ENCODE results near the gene FRMD4A.
"Not testable (repeated sequence)": the region's sequence is repeated elsewhere in the genome, so short reads cannot be mapped to it uniquely, and the experiment has no call there.

FRMD4A gene

DNA sequence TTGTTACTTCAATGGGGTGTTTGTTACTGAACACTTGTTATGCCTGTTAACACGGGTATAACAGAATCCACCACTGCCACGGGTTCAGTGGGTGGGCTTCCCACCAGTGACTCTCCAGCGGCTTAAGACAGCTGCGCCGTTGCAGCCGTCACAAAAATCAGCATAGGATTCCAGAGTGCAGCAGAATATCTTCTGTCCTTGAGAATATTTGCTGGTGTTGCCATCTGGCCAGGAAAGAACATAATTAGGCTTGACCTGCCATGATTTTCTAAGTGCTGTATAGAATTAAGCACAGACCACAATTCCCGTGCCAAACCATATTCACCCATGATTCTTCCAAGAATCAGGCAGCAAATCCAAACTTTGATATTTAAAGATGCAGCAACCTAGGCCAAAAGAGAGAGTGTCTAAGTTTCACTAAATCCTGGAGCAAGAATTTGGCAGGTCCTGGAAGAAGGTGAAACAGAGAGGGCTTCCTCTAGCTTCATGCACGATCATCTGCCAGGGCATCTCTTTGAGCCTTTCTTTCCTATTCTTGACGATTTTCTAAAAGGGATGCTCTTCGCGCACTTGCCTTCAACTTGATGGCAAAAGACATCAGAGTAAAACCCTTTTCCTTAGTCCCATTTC, 95.0 kb downstream of the FRMD4A start:
- DNase-seq = no peak

DNA sequence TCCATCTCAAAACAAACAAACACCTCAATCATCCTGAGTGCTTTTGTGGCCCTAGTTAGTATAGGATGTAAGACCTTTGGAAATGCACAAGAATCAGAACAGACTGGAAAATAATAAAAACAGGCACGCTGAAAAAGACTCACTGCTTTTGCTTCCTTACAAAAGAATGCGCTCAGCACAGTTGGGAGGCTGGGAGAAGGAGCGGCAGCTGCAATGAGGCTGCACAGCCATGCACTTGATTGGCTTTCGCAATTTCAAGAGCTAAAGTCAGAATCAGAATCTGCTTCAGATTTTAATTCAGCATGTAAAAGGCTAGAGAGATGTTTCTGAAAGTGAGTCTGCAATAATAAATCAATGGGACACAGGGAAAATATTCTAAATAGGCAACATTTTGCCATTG, 97.2 kb downstream of the FRMD4A start:
- DNase-seq = no peak

DNA sequence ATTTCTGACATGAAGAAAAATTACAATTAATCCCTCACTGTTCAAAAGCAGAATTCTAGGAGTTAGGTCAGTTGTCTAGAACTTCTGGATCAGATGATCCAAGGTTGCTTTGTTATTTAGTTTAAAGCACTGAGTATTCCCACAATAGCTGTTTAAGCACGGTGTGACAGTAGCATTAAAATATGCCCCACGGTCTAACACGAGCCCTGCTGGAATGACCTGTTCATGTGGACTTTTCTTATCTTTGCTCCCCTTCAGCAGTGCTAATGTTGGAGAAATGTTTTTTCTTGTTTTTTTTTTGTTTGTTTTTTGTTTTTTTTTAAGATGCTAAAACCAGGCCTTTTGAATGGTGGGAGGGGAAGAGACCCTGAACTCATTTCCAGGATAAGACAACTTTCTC, 101.9 kb downstream of the FRMD4A start:
- DNase-seq = not testable (repeated sequence)

DNA sequence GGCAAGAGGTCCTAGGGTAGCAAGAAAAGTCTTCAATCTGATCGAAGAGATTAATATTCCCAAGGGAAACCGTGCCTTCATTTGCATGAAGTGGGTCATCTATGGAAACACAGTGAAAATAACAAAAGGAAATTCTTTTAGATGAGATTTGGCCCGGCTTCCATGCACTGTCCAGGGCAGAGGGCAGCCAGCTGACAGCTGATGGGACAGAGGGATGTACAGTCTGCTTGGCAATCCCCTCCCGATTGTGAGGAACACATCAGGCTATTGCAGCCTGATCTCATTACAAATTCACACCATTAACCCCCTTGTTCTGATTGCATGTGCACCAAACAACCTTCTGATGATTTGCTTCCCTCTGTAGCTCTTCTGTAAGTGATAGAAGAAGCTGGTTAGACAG, 105.3 kb downstream of the FRMD4A start:
- no peak for DNase-seq

DNA sequence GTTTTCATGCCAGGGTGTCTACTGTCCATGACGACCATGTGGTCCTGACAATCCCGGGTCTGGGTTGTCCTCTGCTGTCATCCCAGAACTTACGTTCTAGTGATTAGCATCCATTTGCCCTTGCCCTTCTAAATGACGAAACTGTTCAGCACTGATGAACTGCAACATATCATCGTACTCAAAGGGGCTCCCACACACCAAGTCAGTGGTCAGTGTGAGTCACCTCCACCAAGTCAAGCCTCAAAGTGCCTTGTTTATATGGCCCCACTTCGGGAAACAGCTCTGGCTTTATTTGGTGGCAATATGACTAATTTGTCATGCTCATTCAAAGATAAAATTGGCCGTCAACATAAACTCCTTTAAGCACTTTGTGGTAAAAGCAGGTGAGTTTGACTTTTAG, 110.7 kb downstream of the FRMD4A start:
- no peak for DNase-seq

DNA sequence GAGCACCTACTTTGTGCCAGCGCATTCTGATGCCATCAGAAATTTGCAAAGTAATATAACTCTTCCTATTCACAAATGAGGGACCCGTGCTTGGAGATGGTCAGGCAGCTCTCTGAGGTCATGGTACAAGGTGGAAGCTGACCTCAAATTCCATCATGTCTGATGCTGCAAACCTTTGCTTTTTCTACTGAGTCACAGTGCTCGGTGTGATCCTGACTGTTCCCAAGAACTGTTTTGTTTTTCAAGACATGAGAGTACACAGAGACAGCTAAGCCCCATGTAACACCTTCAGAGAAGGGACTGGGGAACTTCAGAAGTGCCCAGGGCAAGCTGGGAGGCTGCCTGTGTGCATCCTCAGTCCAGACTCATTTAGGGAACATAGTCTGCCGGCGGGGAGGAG, 111.3 kb downstream of the FRMD4A start:
- no peak for DNase-seq

DNA sequence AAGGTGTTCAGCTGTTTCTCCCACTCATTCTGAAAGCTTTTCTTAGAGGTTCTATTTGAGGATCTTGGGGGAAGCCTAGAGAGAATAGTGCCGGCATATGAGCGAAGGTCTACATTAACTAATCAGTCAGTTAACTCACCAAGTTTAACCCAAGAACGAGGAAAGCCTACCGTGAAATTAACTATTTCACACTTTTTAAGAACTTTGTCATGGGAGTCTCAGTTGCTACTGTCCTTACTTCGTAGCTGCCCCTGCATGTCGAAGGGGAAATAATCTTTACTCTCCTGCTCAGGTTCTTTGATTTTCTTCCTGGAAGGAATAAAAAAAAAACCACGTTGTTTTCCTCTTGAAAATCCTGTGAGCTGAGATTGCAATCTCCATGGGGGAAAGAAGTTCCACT, 115.1 kb downstream of the FRMD4A start:
- DNase-seq = no peak

DNA sequence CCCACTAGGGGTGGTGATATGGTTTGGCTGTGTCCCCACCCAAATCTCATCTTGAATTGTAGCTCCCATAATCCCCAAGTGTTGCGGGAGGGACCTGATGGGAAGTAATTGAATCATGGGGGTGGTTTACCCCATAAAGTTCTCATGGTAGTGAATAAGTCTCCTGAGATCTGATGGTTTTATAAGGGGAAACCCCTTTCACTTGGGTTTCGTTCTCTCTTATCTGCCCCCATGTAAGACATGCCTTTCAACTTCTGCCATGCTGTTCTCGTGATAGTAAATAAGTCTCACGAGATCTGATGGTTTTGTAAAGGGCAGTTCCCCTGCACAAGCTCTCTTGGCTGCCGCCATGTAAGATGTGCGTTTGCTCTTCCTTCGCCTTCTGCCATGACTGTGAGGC, 117.0 kb downstream of the FRMD4A start:
- DNase-seq = not testable (repeated sequence)

DNA sequence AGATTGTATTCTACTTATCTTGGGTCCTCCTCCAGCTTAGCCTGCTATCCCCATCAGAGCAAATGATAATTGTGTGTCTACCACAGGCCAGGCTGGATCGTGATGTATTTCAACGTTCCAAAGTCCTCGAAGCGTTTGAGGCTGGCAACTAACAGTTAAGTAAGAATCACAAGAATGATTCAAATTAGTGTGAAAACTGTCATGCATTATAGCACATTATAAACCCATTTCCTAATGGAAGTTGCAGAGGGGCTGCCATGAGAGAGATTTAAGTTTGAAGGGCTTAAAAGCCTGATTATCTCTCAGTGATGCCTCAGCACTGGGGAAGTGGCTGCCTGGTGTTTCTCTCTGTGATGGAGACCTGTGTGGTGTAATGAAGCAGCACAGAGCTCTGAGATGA, 119.1 kb downstream of the FRMD4A start:
- no peak for DNase-seq

DNA sequence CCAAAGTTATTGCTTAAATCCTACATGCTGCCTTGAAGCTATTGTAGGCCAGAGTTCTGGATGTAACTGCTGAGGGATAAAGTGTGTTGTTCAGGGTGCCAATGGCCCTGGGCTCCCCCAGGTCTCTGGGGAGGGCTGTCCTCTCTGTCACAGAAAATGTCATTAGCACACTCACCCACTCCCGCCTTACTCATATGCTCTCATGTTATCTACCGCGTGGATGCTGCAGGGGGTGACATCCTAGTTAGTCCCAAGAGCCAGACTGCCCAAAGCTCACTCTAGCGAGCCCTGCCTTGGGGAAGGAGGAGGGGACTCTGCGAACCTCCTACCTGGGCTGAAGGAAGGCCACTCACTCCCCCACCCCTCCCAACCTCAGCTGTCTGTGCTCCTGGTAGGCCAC, 122.5 kb downstream of the FRMD4A start:
- DNase-seq = no peak

DNA sequence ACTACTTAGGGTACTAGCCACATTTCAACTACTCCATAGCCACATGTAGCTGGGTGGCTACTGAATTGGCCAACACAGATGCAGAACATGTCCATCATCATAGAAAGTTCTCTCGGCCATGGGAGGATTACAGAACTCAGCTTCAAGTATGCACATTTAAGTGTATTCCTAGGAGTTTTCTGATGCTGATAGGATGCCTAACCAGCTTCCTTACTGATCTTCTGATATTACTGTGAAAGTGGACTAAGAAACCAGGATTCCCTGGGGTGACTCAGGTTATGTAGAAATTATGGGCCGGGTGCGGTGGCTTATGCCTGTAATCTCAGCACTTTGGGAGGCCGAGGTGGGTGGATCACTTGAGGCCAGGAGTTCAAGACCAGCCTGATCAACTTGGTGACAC, 125.5 kb downstream of the FRMD4A start:
- DNase-seq = no peak

DNA sequence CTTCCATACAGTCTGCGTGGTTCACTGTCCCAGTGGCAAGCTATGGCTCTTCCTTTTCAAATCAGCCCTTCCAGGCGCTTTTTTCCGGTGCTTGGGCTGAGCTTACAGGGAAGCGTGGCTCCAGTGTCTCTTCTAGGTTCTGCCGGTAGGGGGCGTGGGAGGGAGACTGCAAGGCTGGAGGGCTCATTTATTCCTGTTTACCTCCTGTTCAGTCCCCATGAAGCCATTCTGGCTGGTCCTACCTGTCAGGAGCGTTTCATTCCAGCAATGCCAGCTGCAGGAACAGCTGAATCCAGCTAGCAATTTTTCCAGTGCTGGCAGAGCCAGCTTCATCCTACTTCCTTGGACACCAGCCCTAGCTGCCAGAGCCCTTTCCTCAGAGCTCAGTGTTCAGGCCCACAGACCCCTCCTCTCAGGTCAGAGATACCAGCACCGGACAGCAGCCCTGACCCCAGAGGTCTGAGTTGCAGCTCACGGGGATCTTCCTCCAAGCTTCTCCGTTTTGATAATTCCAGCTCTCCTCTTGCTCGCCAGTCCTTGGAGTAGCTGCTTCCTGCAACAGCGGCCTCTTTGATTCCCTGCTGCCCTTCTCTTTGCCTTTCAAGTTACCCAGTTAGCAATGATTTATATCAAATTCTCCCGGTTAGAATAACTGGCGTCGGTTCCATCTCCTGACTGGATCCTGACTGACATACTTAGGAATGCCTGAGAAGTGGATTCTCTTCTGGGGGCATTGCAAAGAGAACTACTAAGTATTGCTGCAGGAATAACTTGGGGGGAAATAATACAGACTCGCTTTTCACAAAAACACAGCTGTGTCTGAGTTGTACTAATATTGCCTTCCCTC, 129.8 kb downstream of the FRMD4A start:
- no peak for DNase-seq

DNA sequence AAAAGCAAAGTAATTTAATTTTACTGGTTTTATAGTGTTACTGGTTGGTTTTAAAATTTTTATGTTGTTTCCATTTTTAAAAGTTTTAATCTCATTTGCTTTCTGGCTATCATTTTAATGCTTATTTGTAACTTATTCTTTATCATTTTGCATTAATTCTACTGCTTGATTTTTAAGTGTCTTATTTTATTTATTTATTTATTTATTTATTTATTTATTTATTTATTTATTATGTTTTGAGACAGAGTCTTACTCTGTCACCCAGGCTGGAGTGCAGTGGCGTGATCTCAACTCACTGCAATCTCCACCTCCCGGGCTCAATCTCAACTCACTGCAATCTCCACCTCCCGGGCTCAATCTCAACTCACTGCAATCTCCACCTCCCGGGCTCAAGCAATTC, 131.6 kb downstream of the FRMD4A start:
- DNase-seq = not testable (repeated sequence)

DNA sequence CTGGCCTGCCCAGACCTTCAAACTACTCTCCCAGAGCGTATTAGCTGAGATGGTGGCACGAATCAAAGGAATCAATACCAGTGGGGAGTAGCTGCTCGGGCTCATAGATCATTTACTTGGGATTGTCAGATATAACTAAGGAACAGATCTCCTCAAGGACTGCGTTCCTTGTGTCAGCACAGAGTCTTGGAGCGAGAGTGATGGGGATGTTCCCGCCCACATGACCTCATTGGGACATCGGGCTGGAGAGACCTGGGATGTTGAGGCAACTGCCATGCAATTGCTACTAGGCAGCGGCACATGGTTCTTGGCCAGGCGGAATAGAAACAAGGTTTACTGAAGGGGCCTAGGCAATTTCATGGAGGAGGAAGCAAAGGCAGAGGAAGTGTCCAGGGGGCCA, 132.6 kb downstream of the FRMD4A start:
- no peak for DNase-seq

DNA sequence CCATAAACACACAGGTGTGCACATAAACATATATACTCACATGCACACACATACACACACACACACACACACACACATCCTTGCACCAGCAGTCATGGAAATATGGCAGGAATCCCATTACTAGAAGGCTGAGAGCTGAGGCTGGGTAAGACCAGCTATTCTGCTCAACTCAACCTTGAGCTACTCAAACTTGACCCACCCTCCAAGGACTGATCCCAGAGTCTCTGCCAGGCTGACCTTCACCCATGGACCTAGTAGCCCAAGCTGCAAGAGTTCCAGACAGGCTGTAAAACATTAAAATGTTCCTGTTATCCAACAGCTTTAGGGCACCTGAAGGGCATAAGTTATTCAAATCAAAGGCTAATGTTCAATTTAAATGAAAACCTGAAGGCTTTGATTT, 134.6 kb downstream of the FRMD4A start:
- no peak for DNase-seq

DNA sequence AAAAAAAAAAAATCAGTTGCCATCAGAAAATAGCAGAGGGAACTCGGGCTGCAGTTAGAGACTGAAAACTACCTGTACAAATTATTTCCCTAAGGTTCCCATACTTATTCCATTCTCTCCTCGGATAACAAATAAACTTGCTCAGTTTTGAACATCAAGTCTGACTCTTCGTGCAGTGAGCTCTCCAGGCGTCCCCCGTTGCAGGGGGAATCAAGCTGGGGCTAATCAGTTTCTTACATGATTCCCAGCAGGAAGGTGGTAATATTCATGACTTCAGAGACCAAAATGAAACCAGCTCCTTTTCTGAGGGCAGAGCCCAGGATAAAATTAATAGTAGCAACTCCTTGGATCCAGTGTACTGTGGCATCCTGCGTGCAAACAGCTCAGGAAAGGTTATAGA, 135.3 kb downstream of the FRMD4A start:
- DNase-seq = no peak

DNA sequence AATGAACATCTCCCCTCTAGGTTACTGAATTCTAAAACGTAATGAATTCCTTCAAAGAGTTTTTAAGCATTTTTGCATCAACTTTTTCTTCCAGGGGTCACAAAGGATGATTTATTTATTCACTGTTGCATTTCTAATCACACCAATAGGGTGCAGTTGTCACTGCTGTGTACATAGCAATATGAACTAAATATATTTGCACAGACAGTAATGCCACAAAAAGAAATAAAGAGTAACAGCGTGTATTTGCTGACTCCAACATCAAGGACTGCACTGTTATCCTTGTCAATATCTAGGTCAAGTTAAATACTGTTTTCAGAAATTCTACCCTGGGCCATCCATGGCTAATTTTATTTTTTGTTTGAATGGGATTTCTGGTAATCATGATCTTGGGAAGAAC, 138.0 kb downstream of the FRMD4A start:
- no peak for DNase-seq

DNA sequence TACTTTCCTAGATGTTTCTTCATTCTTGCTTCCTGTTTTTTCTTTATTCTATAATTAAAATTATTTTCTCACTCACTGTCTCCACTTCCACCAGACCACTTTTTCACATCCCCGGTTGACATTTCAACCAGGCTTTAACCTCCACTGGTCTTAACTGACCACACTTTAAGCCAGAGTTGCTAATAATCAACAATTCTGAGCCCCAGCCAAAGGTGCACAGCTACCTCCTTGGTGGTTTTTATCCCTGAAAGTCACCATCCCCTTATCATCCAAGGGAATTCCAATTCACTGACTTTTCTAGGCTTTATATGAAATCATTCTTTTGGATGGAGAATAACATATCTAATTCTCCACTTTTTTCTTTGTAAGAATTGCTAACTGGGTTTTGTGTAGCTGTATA, 138.9 kb downstream of the FRMD4A start:
- no peak for DNase-seq

DNA sequence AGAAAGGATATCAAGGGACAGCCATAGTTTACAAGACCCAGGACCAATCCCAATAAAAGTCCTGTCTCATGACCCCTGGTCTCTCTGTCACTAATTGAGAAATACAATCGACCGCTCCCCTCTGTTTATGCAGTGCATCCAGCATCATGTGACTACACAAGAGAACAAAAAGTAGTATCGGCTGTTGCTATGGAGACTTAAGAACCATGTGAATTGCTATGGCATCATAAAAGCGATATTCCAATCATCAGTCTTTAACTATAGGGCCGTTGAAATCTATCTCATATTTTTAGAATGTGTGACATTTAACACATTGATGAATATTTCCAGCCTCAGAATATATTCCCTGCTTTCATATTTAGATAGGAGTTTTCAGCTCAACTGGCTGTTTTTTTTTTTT, 139.3 kb downstream of the FRMD4A start:
- no peak for DNase-seq

DNA sequence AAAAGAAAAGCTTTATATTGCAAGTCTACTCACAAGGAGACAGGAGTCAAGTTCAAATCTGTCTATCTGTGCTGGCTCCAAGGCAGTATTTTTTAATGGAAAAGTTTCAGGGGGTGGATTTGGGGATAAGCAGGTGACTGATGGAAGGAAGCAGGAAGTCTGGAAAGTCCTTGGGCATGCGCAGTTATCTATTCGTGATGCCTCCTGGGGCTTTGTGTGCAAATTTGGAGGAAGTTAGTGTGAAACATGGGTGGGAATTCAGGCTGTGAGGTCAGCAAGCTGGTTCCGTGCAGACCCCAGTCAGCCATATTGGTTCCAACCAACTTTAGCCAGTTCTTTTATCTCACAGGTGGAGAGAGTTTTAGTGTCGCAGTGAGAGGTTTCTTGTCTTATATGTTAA, 140.0 kb downstream of the FRMD4A start:
- no peak for DNase-seq

DNA sequence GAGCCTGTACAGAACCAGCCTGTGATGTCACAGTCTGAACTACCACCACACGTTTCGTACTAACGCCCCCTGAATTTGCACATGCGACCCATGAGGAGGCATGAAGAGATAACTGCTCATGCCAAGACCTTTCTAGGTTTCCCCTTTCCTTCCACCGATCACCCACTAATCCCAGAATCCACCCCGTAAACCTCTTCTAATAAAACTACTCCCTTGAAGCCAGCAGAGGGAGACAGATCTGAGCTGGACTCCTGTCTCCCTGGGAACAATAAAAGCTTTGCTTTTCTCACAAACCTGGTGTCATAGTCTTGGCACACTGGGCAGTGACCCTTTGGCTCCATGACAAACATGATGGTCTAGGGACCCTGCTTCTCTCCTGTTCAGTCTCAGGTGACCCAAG, 144.5 kb downstream of the FRMD4A start:
- DNase-seq = peak in 1 of 2 donors; percentile 11

DNA sequence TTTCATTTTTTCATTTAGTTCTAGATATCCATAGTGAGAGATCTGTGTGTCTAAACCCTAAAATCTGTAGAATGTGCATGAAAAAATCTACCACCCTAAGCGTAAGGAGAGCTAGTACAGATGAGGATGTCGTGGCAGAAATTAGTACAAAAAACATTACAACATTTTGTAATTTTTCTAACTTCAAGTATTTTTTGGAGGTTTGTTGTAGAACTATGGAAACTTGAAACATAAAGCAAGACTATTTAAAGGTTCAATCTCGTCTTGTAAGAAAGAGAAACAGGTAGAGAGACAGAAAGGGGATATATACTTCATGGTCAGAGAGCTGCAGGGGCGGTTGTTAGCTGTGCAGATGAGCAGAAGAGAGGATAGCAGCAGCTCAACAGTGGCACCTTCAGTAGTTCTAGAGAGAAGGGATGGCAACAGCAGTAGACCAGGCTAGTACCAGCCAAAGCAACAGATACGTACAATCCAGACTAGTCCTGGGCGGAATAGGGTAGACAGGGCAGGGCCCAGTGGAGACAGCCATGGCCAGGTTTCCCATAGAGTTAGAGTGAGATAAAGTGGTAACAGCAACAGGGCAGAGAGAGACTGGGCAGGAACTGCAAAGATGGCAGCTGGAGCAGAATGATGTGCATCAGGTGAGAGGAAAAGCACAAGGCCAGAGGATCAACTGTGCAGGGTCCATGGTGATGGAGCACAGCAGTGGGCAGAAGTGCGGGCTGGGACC, 145.2 kb downstream of the FRMD4A start:
- DNase-seq = peak; percentile 70 to 78

DNA sequence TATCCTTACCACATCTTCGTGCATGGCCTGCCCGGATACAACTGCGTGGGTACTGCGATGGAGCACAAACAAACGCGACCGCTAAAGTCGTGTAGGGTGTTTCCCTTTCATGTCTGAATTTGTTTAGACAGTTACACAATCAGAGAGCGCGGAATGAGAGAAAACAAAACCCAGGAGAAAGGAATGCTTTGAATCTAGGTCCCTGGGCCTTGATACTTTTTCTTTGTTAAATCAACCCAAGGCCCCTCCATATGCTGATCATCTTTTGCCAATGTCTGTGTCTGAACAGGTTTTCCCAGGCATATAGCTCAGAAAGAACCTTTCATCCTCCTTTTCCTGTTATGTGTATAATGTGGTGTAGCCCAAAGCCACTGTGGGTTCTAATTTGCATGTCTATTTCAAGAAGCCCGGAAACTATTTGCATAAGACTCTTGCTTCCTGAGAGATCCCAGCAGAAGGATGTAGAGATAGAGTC, 145.8 kb downstream of the FRMD4A start:
- peak; percentile 72 to 83 for DNase-seq

DNA sequence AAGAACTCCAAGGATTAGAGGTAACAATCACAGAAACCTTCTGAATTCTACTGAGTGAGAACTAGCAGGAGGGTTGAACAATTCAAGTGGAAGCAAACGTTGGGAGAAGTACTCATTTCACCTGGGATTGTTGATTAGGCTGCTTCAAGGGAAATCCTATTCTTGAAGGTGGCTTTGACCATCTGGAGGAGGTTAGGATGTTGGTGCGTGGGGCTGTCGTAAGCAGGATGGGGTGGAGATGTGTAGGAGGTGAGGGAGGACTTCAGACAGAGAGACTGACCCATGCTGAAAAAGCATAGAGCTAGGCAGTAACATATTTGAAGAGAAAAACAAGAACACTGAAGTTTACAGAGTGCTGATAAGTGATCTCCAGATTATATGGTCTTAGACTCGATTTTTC, 147.9 kb downstream of the FRMD4A start:
- DNase-seq = no peak
